GM10266 (cell line): Measurements from ENCODE around the gene ATF1.
"Not testable (repeated sequence)": the region's sequence is repeated elsewhere in the genome, so short reads cannot be mapped to it uniquely, and the experiment has no call there.

Source experiments
- DNase-seq: peaks from one replicate; pipeline ENCODE4 v3.0.0; 2012; ENCODE audit errors: extremely low spot score
- CTCF ChIP-seq: IDR thresholded peaks from 2 replicates; pipeline ENCODE4 v1.5.1; 2012; ENCODE audit warnings: mild to moderate bottlenecking, low read depth; ENCODE audit not compliant: control insufficient read depth, insufficient read depth; ENCODE audit errors: missing control alignments

ATF1 gene

DNA sequence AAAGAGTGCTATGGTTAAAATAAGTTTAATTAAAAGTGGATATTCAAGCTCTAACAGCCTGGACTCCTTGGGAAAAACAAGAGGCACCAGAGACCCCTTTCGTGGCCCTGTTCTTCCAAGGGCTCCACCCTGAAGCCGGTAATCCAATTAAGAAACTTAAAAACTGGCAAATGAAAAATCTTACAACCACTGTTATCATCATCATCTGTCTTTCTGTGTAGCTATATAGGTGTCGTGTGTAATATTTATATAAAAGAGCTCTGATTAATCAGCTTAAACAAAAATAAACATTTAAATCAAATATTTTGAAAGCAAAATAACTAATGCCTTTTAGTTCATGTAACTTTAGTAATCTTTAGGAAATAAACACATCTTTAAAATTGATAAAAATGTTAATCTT lies 4.5 kb downstream of the ATF1 start:
- TF ChIP-seq CTCF: no peak

DNA sequence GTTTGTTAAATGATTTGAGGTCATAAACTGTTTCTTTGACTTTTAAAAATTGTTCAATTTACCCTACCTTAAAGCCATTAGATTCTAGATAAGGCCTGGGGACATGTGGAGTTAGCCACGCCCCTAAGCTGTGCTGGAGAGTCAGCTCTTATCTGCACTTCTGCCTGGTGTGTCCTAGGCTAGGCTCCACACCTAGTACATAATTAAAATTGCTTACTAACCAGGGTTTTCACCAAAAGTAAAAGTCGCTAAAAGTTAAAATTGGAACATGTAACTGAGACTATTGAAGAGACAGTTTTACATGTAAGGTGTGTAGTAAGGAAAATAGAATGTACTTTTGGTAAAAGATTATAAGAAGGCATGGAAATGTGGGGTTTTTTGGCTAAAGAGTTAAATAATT lies 4.9 kb downstream of the ATF1 start:
- not testable (repeated sequence) for DNase-seq

More for the DNA sequence above, 4.5 kb downstream of the ATF1 start:
- DNase-seq: no peak

DNA sequence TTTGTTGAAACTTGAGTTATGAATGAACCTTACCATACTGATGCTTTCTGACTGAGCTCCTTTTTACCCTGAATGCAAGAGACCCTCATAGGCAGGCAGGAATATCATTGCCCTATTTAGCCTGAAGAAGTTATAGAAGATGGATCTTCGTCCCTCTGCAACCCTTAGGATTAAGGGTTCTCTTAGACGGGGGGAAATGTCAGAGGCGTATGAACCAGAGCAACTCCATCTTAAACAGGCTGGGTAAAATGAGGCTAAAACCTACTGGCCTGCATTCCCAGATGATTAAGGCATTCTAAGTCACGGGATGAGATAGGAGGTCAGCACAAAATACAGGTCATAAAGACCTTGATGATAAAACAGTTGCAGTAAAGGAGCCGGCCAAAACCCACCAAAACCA lies 7.5 kb downstream of the ATF1 start:
- TF ChIP-seq CTCF: no peak

DNA sequence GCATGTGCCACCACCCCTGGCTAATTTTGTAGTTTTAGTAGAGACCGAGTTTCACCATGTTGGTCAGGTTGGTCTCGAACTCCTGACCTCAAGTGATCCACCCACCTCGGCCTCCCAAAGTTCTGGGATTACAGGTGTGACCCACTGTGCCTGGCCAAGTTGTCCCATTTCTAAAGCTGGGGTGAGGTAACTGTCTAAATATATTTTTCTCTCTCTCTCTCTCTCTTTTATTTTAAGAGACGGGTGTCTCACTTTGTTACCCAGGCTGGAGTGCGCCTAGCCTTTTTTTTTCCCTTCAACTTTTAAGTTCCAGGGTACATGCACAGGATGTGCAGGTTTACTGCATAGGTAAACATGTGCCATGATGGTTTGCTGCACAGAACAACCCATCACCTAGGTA lies 8.6 kb downstream of the ATF1 start:
- no peak for DNase-seq
- no peak for TF ChIP-seq CTCF

More for the DNA sequence above, 7.5 kb downstream of the ATF1 start:
- no peak for DNase-seq

- DNase-seq: no peak
- no peak for TF ChIP-seq CTCF
These were observed 9.0 kb downstream of the ATF1 start for GRCh38 chr12:50772877-50773276.

- no peak for TF ChIP-seq CTCF
- DNase-seq: no peak
These were observed 11.3 kb downstream of the ATF1 start for GRCh38 chr12:50775251-50775650.

GRCh38 chr12:50776749-50777728 lies 13.1 kb downstream of the ATF1 start:
- TF ChIP-seq CTCF: no peak

More at GRCh38 chr12:50776749-50777728, 13.1 kb downstream of the ATF1 start:
- no peak for DNase-seq
